GM18517 (cell line): Measurements from ENCODE around the gene SYNE3.
"Not testable (repeated sequence)": the region's sequence is repeated elsewhere in the genome, so short reads cannot be mapped to it uniquely, and the experiment has no call there.

Experiments
- ATAC-seq: cut with Tn5 transposase; IDR thresholded peaks from one replicate; pipeline ENCODE4 v1.9.1; 2021; ENCODE audit warnings: mild to moderate bottlenecking, moderate library complexity; ENCODE audit not compliant: unreplicated experiment

The SYNE3 gene

GRCh38 chr14:95526483-95527386, 10.3 kb upstream of the SYNE3 start:
- ATAC-seq = no peak

GRCh38 chr14:95525999-95526398, 9.5 kb upstream of the SYNE3 start:
- no peak for ATAC-seq

- no peak for ATAC-seq
These were observed 8.5 kb upstream of the SYNE3 start for GRCh38 chr14:95524706-95525512.

- ATAC-seq = no peak
These were observed 7.5 kb upstream of the SYNE3 start for GRCh38 chr14:95523815-95524448.

GRCh38 chr14:95523051-95523814, 6.8 kb upstream of the SYNE3 start:
- ATAC-seq = no peak

GRCh38 chr14:95522556-95522955, 6.1 kb upstream of the SYNE3 start:
- no peak for ATAC-seq

GRCh38 chr14:95522116-95522515, 5.7 kb upstream of the SYNE3 start:
- ATAC-seq = no peak

- ATAC-seq = no peak
These were observed 4.6 kb upstream of the SYNE3 start for GRCh38 chr14:95521001-95521400.

- no peak for ATAC-seq
These were observed 3.9 kb upstream of the SYNE3 start for GRCh38 chr14:95520346-95520745.

- ATAC-seq = no peak
These were observed 3.2 kb upstream of the SYNE3 start for GRCh38 chr14:95519699-95520098.

GRCh38 chr14:95518045-95518751, 1.7 kb upstream of the SYNE3 start:
- peak; percentile 48 for ATAC-seq

- ATAC-seq = peak; percentile 50
These were observed 576 bp downstream of the SYNE3 start for GRCh38 chr14:95515596-95516552.

GRCh38 chr14:95515080-95515489, 1.4 kb downstream of the SYNE3 start:
- ATAC-seq = no peak

GRCh38 chr14:95514131-95515079, 2.0 kb downstream of the SYNE3 start:
- ATAC-seq = no peak

GRCh38 chr14:95513291-95513690, 3.2 kb downstream of the SYNE3 start:
- ATAC-seq = no peak

- no peak for ATAC-seq
These were observed 4.8 kb downstream of the SYNE3 start for GRCh38 chr14:95511687-95512086.

- ATAC-seq = no peak
These were observed 5.6 kb downstream of the SYNE3 start for GRCh38 chr14:95510804-95511203.

- ATAC-seq = not testable (repeated sequence)
These were observed 6.1 kb downstream of the SYNE3 start for GRCh38 chr14:95510344-95510743.
